GM21529 (cell line): ENCODE results near the gene CBL.
A peak's percentile ranks its signal among the peaks of the same experiment; 100 is the strongest.
"Not testable (repeated sequence)": the region's sequence is repeated elsewhere in the genome, so short reads cannot be mapped to it uniquely, and the experiment has no call there.

Experiments used
- ATAC-seq: cut with Tn5 transposase; IDR thresholded peaks from one replicate; pipeline ENCODE4 v1.9.1; 2021; ENCODE audit not compliant: unreplicated experiment

The CBL gene

DNA sequence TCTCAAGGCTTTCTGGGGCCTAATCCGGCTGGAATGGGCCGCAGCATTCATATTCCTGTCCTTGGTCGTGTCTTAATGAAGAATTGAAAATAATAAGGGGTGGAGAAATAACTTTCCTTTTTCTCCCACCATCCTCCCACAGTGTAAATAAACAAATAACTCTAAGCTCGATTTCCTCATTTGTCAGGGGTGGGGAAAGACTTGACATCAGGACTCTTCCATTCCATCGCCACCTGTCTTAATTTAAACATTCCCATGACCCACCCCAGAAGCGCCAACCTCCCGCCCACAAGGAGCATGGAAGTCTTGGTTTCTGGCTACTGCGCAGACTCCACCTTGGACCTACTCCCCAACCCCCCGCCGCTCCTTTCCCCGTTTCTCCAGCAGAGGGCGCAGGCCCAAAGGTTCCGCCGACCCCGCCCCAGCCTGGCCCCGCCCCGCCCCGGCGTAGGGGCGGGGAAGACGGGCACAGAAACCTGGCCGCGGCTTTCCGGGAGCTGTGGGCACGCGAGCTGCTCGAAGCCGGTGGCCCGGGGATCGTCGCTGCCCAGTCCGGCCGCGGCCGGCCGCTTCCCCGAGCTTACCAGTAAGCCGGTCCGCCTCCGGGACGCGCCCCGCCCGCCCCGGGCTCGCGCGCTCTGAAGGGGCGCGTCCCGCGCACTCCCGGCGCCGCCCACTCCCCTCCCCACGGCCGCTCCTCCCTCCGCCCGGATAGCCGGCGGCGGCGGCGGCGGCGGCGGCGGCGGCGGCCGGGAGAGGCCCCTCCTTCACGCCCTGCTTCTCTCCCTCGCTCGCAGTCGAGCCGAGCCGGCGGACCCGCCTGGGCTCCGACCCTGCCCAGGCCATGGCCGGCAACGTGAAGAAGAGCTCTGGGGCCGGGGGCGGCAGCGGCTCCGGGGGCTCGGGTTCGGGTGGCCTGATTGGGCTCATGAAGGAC is at the start of gene CBL:
Gene CBL (plus strand): TSS at position 766 of the 937 bp plus-strand sequence. CDS start 79 bp downstream, at position 845.
- peak; percentile 73 for ATAC-seq

DNA sequence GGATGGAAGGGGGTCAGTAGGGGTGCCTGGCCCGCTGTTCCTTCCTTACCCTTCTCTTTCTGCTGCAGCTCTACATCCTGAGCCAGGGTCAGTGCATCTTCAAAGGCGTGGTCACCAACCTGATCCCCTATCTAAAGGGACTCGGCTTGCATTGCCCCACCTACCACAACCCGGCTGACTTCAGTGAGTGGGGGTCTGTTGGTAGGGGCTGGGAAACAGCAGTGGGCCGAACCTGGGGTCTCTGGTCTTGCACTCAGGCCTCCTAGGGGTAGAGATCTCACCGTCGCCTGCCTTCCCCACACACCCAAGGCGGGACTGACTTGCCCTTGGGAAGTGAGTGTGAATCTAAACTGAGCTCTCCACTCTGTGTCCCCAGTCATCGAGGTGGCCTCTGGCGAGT is 49.6 kb upstream of the CBL start:
- no peak for ATAC-seq

DNA sequence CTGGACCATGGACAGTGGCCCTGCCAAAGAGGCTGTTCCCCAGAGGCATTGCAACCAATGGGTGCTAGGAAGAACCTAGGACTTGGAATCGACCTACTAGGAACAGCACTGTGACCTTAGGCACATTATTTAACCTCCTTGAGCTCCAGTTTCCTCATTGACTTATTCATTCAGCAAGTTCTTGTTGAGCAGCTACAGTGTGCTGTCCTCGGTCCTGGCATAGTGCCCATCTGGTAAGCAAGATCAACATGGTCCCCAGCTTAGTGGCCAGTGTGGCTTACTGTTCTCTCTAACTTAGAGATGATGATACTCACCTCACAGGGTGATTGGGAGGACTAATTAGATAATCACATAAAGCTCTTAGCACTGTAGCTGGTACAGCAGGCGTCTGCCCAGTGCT is 49.1 kb upstream of the CBL start:
- ATAC-seq, result no peak

DNA sequence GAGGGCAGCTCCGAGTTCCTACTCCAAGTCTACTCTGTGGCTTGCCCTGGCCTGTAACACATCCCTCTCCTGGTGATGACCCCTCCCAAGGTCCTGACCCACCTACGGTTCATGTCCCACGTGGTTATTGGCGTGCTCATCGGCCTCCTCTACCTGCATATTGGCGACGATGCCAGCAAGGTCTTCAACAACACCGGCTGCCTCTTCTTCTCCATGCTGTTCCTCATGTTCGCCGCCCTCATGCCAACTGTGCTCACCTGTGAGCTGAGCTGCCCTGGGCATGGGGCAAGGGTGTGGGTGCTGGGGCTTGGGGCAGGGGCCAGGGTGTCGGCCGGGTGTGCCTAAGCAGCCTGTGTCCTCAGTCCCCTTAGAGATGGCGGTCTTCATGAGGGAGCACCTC is 47.7 kb upstream of the CBL start:
- ATAC-seq, result no peak

DNA sequence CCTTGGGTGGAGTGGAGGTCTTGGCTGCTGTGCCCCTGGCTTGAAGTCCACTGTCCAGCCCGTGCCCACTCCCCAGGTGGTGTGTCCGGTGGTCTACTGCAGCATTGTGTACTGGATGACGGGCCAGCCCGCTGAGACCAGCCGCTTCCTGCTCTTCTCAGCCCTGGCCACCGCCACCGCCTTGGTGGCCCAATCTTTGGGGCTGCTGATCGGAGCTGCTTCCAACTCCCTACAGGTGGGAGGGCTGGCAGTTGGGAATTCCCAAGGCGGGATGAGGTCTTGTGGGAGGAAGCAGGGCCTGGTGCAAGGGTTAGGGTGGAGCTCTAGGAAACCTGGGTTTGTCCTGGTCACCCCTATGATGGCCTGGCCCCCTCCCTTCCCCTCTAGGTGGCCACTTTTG is 46.0 kb upstream of the CBL start:
- no peak for ATAC-seq

DNA sequence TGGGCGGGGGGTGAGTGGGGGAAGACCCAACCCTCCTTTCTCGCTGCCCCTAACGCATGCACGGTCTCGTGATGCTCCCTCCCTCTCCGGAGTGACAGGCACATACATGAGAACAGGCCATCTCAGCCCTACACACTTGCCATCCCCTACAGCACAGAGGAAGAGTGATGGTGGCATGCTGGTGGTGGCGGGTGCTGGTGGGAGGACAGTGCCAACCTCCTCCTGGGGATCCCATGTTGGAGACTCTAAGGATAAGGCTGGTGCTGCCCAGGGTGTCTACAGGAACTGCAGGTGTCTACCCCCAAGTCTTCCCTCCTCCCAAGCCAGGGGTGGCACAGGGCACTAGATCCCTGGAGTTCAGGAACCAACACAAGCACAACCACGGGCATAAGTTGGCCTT is 44.3 kb upstream of the CBL start:
- ATAC-seq, result no peak

DNA sequence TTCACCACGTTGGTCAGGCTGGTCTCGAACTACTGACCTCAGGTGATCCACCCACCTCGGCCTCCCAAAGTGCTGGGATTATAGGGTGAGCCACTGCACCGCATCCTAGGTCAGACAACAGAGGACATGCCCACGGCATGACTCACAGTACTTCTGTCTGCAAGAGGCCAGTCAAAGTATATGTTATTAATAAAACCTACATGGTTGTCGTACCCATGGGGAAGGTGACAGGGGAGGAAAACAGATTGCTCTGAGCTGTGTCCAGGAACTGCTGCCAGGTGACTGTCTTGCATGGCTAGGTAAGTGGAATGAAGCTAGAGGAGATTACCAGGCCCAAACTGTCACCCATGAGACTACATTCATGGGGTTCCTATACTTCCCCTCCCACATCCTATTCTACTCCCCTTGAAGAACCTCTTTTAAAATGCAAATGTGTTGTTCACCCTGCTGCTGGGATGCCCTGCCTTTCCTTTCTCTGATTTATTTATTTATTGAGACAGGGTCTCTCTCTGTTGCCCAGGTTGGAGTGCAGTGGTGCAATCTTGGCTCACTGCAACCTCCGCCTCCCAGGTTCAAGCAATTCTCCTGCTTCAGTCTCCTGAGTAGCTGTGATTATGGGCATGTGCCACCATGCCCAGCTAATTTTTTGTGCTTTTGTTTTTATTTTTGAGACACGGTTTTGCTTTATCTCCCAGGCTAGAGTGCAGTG is 39.6 kb upstream of the CBL start:
- no peak for ATAC-seq

DNA sequence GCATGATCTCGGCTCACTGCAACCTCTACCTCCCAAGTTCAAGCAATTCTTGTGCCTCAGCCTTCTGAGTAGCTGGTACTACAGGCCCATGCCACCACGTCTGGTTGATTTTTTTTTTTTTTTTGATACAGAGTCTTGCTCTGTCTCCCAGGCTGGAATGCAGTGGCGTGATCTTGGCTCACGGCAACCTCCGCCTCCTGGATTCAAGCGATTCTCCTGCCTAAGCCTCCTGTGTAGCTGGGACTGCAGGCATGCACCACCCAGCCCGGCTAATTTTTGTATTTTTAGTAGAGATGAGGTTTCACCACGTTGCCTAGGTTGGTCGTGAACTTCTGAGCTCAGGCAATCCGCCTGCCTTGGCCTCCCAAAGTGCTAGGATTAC is 39.1 kb upstream of the CBL start:
- ATAC-seq, result not testable (repeated sequence)

DNA sequence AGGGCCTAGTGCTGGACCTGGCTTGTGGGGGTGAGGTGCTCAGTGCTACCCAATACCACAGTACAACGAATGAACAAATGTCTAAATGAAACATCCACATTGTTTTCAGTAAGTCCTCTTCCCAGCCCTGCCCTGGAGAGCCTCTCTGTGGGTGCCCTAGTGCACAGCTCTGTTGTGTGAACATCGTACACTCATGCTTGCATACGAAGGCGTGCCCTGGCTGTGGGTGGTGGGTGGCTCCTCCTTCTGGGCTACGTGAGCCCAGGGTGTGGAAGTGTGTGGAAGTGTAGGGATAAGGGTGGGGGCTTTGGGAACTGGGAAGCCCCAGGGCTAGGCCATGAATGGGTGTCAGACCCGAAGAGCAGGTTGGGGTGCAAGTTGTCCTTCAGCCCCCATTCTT is 38.2 kb upstream of the CBL start:
- no peak for ATAC-seq

DNA sequence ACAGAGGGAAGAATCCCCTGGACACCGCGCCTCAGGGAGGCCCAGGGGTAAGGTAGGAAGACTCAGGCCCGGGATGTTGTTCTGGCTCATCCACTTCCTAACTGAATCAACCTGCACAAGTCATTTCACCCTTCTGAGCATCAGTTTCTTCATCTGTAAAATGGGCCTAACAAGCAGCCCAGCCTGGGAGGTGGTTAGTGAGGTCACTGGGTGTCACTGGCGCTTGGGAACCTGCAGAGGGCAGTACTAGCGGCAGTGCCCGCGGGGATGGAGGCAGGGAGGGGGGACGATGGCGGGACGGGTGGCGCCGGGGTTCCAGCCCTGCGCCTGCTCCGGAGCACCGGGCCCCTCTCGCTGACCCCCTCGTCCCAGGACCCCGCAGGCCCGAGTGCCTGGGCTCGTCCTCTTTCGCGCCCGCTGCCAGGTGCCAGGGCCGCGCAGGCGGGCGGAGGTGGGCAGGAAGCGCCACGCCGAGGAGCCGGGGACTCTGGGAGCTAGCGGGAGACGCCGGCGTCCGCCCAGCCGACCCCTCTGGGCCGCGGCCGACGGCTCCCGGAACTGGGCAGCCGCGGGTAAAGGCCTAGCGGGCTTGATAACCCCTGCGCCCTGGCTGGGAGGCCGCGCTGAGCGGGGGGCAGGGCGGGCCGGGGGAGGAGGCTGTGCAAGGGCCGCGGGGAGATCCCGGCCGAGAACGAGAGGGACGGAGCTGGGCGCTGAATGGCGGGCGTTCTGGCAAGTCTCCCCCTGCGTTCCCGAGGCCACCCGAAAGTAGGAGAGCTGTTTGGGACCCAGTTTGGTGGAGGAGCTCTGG is 37.5 kb upstream of the CBL start, which contains the start of gene NLRX1:
Gene NLRX1 (plus strand): TSS at position 255 of the 811 bp plus-strand sequence. CDS start 2,679 bp downstream, outside the sequence.
- ATAC-seq, result peak; percentile 94

DNA sequence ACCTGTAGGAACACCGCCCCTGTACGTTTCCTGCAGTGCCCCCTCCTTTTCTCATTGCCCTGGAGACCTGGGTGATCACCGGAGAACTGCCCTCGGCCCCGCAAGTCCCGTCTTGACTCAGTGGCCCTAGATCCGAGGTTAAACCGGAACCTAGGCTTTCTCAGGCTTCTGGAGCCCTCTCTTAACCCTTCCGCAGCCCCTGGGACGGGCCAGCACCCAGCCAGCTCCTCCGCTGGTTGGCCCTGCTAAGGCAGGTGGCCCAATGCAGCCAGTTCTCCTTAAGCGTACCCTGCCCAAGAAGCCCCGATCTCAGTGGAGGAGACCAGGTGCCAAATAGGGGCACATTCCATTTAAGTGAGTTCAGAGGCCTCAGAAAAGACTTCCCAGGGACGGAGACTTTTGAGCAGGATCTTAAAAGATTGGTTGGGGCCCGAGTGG is 36.8 kb upstream of the CBL start:
- ATAC-seq, result peak; percentile 24

DNA sequence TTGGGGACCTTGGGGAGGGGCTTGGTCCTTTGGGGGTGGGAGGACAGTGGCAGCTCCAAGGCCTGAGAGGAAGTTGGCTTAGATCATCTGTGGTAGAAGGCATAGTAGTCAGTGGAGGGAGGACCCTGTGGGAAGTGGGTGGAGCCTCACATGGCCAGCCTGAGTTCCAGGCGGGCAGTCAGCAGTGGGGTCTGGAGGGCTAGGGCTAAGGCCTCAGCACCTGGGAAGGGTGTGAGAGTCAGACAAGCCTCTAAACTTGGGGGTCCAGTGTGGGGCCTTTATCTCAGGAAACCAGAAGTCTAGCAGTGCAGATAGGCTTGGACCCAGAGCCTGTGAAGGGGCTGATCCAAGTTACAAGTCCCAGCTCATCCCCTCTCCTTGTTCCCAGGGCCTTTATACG is 33.6 kb upstream of the CBL start:
- no peak for ATAC-seq

DNA sequence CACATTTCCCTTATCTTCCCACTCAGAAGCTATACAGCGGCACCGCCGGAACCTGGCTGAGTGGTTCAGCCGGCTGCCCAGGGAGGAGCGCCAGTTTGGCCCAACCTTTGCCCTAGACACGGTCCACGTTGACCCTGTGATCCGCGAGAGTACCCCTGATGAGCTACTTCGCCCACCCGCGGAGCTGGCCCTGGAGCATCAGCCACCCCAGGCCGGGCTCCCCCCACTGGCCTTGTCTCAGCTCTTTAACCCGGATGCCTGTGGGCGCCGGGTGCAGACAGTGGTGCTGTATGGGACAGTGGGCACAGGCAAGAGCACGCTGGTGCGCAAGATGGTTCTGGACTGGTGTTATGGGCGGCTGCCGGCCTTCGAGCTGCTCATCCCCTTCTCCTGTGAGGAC is 32.7 kb upstream of the CBL start:
- ATAC-seq, result no peak

DNA sequence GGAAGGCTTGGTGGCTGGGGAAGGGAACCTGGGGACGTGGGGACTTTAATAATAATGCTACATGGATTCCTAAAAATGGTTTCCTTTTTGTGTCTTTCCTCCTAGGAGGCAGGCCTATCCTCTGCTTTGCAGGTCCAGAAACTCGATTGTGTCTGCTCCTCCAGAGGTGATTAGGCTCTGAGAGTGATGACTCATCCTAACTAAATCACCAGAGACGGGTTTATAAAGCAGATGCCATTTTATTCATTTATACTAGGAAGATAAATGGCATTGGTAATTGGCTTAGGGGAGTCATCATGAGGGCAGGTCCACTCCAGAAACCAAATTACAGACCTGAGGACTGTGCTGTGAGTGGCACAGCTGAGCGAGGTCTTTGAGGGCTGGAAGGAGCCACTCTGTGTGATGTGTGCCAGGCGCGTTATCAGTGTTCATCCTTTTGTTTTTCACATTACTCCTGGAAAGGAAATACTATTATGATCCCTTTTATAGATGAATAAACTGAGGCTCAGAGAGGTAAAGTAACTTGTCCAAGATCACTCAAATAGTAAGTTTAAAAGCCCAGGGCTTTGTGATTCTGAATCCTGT is 30.6 kb upstream of the CBL start:
- ATAC-seq, result no peak

DNA sequence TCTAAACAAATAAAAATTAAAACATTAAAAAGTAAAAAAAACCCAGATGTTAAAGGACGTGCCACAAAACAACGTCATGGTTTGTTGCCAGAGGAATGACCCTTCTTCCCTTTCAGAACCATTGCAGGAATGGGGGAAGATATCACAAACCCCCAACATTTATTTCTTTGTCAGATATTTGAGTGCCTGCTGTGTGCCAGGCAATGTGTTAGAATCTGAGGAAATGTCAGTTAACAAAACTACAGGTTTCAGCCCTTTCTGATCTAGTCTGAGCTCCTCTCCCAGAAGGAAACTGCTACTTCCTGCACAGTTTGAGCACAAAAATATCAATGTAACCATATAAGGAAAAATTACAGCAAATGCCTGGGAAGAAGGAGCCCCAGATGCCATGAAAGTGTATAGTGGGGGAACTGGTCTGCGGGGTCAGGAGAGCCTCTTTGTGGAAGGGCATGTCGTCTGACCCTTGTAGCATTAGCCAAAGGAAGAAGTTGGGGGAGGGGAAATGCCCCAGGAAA is 27.9 kb upstream of the CBL start:
- no peak for ATAC-seq

DNA sequence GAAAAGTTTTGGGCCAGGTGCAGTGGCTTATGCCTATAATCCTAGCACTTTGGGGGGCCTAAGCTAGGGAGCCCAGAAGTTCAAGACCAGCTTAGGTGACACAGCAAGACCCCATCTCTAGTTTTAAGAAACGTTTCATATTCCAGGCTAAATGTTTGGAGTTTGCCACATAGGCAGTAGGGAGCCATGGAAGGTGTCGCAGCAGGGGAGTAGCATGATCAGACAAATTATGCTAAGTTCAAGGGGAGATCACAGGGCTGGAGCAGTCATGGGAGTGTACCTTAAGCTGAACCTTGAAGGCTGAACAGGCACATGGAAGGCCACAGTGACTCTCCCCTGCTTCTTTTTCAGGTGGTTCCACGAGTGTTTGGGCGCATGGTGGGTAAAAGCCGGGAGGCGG is 26.8 kb upstream of the CBL start:
- no peak for ATAC-seq

DNA sequence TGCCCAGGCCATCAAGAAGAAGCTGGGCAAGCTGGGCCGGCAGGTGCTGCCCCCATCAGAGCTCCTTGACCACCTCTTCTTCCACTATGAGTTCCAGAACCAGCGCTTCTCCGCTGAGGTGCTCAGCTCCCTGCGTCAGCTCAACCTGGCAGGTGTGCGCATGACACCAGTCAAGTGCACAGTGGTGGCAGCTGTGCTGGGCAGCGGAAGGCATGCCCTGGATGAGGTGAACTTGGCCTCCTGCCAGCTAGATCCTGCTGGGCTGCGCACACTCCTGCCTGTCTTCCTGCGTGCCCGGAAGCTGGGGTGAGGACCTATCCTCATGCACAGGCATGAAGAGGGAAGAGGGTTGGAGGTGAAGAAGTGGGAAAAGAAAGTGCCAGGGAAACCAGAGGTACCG is 26.2 kb upstream of the CBL start:
- no peak for ATAC-seq

DNA sequence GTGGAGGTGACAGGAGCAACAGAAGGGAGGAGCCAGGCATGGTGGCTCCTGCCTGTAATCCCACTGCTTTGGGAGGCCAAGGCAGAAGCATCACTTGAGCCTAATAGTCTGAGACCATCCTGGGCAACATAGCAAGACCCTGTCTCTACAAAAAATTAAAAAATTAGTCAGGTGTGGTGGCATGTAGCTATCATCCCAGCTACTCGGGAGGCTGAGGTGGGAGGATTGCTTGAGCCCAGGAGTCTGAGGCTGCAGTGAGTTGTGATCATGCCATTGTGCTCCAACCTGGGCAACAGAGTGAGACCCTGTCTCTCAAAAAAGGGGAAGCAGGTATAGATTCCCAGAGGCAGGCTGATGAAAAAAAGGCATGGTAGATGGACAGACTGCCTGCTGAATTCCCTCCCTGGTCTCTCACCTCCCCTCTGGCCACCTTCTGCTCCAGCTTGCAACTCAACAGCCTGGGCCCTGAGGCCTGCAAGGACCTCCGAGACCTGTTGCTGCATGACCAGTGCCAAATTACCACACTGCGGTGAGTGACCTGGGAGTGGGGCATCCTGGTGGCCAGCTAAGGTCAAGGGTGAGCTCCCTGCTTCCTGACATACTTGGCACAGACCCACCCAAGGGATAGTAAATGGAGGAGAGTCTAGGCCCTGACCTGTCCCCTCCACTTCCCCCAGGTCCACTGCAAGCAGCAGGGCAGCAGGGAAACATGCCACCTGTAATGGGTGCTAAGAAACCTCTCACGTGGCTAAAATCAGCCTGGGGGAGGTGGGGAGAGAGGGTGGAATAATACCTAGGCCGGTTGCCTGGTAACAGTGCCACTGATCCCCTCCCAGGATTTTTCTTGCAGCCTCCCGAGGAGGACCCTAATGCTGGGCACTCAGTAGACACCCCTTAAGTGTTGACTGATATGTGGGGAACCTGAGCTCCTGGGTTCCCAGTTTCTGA is 25.1 kb upstream of the CBL start:
- no peak for ATAC-seq

DNA sequence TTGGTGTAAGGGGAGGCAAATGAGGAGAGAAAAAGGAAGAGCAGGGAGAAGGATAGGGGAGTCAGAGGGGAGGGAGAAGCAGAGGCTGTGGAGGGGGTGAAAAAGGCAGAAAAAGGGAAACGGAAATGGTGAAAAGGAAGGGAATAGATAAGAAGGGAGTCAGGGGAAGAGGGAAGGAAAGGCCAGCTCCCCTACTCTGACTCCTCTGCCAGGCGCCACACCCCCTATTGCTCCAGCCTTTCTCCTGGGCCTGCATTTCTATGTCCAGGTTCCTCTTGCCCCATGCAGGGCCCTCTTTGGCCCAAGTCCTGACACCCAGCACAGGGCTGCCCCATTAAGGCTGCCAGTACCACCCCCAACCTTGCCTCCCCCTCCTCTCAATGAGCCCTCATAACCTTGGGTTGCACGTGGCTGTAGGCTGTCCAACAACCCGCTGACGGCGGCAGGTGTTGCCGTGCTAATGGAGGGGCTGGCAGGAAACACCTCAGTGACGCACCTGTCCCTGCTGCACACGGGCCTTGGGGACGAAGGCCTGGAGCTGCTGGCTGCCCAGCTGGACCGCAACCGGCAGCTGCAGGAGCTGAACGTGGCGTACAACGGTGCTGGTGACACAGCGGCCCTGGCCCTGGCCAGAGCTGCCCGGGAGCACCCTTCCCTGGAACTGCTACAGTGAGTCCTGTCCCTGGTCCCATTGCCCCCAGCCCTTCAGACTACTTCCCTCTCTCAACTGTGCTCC is 24.3 kb upstream of the CBL start:
- no peak for ATAC-seq
